Measurements from ENCODE around the gene ABCC1.
"Not testable (repeated sequence)": the region's sequence is repeated elsewhere in the genome, so short reads cannot be mapped to it uniquely, and the experiment has no call there.

ABCC1 gene

DNA sequence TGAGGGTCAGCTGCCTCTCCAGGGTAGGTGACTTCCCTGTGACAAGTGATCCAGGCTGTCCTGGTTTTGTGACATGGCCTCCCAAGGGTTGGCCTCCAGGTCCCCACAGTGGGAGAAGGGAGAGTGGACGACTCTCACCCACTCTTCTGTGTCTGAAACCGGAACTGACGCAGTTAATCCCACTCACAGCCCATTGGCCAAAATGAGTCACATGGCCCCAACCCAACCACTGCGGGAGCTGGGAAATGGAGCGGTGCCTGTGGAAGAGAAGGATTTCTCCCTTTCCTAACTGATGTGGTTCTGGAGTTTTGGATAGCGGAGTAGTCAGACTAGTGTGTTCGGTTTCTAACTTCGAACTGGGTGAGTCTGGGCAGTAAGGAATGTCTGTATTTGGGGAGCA is 194.5 kb downstream of the ABCC1 start:
- DNase-seq = no peak

DNA sequence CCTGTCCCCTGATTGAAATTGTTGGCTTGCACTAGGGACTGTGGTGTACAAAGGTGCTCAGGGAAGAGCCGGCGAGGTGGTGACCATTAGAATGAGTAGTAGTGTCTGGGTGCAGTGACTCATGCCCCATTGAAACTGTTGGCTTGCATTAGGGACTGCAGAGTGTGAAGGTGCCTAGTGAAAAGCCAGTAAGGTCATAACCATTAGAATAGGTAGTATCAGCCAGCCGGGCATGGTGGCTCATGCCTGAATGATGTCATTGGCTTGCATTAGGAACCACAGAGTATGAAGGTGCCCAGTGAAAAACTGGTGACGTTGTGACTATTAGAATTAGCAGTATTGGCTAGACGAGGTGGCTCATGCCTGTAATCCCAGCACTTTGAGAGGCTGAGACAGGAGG is 195.0 kb downstream of the ABCC1 start:
- DNase-seq = no peak

GRCh38 chr16:16145286-16145685 is 195.9 kb downstream of the ABCC1 start:
- DNase-seq = no peak

- DNase-seq = no peak
These were observed 197.2 kb downstream of the ABCC1 start for GRCh38 chr16:16146380-16147315.

DNA sequence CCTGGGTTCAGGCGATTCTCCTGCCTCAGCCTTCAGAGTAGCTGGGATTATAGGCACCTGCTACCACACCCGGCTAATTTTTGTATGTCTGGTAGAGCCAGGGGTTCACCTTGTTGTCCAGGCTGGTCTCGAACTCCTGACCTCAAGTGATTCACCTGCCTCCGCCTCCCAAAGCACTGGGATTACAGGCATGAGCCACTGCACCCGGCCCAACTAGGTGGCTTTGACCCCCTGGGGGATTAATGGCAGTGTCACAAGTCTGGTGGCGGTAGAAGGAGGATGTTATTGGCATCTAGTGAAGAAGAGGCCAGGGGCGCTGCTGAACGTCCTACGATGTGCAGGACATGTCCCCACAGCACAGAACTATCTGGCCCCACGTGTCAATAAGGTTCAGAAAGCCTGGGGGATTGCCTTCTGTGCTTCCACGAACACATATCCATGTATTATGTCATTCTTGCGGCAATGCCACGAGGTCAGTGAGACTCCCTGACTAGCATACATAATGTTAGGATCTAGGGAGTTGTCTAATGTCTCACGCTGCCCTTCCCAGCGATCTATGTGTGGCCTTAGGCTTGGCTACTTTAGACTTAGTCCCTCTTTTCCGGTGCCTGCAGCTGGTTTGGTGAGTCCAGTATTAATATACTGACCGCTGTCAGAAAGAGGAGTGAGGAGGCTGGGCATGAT is 198.0 kb downstream of the ABCC1 start:
- DNase-seq = no peak

GRCh38 chr16:16148000-16148599 is 198.7 kb downstream of the ABCC1 start:
- not testable (repeated sequence) for DNase-seq

GRCh38 chr16:16148755-16149154 is 199.3 kb downstream of the ABCC1 start:
- no peak for DNase-seq

DNA sequence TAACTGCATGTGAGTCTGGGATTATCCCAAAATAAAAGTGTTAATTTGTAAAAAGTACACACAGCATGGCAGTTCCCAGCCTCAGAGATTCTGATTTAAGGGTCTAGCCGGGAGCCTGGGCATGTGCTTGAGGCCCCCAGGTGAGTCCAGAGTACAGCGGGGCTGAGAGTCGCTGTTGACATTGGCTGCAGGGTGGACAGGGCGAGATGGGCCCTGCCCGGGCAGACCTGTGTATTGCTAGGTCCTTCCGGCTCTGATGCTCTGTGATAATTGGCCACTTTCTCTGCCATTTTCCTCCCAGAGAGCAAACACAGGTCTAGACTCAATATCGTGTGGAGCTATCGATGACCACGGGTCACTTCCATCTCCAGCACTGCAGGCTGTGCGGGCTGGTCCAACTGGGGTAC is 200.3 kb downstream of the ABCC1 start:
- DNase-seq = no peak

GRCh38 chr16:16150117-16150877 is 200.9 kb downstream of the ABCC1 start:
- DNase-seq = no peak

GRCh38 chr16:16150878-16151152 is 201.4 kb downstream of the ABCC1 start:
- no peak for DNase-seq

GRCh38 chr16:16151315-16151714 is 201.9 kb downstream of the ABCC1 start:
- no peak for DNase-seq

DNA sequence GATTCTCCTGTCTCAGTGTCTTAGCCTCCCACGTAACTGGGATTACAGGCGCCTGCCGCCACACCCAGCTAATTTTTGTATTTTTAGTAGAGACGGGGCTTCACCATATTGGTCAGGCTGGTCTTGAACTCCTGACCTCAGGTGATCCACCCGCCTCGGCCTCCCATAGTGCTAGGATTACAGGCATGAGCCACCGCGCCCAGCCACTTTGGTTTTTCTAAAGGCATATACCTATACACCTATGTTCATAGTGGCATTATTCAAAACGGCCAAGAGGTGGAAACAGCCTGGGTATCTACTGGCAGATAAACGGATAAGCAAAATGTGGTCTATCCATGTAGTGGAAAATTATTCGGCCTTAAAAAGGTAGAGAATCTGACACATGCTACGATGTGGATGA is 203.6 kb downstream of the ABCC1 start:
- not testable (repeated sequence) for DNase-seq

DNA sequence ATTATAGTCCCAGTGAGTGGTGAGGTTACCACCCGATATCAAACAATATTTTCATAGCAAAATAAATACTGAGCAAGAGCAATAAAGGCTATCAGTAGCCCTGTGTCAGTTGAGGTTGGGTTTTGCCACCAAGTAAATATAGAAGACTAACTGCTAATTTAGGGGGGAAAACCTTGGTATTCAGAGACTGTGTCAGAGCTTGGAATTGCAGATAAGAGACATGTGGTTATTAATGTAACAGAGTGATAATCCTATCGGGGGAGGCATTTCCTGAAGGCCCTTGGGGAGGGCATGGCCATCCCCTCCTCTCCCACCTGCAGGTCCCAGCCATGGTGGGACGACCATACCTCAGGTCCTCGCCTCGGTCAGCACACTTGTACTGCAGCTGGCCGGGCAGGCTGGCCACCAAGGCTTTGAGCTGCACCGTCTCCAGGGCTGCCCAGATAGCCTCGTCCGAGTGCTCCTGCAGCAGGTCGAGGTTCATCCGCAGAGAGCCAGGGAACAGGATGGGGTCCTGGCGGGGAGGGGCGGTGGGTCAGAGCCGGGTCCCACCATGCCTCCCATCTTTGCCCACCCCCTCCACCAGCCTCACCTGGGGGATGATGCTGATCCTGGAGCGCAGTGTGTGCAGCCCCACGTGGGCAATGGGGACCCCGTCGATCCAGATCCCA is 205.0 kb downstream of the ABCC1 start:
- peak; percentile 95 for DNase-seq

GRCh38 chr16:16155234-16155633 is 205.8 kb downstream of the ABCC1 start:
- no peak for DNase-seq

- DNase-seq = no peak
These were observed 207.8 kb downstream of the ABCC1 start for GRCh38 chr16:16157166-16157565.

GRCh38 chr16:16158082-16158658 is 208.8 kb downstream of the ABCC1 start:
- DNase-seq = no peak

- DNase-seq = peak; percentile 43
These were observed 209.4 kb downstream of the ABCC1 start for GRCh38 chr16:16158741-16159374.

GRCh38 chr16:16159662-16160061 is 210.2 kb downstream of the ABCC1 start:
- DNase-seq = no peak

- DNase-seq = no peak
These were observed 211.9 kb downstream of the ABCC1 start for GRCh38 chr16:16161319-16161718.

- DNase-seq = not testable (repeated sequence)
These were observed 212.4 kb downstream of the ABCC1 start for GRCh38 chr16:16161840-16162239.

GRCh38 chr16:16162591-16162990 is 213.2 kb downstream of the ABCC1 start:
- no peak for DNase-seq

DNA sequence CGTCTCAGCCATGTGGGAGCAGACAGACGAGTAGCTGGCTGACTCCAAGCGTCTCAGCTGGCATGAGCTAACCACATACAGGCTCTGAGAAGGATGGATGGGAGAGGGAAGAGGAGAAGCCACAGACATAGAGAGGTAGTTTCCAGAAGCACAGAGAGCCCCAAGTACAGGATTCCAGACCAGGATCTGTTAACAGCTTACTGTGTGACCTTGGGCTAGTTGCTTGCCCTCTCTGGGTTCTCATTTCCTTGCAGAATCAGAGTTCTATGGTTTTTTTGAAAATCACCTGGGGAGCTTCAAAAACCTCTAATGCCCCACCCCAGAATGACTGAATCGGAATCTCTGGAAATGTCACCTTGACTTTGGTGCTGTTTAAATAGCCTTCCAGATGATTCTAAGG is 213.7 kb downstream of the ABCC1 start:
- DNase-seq = no peak
